Measurements from ENCODE around the gene TMPRSS9.

GRCh38 chr19:2436926-2437325 lies 76.9 kb downstream of the TMPRSS9 start:
- TF ChIP-seq, protein P1, sequence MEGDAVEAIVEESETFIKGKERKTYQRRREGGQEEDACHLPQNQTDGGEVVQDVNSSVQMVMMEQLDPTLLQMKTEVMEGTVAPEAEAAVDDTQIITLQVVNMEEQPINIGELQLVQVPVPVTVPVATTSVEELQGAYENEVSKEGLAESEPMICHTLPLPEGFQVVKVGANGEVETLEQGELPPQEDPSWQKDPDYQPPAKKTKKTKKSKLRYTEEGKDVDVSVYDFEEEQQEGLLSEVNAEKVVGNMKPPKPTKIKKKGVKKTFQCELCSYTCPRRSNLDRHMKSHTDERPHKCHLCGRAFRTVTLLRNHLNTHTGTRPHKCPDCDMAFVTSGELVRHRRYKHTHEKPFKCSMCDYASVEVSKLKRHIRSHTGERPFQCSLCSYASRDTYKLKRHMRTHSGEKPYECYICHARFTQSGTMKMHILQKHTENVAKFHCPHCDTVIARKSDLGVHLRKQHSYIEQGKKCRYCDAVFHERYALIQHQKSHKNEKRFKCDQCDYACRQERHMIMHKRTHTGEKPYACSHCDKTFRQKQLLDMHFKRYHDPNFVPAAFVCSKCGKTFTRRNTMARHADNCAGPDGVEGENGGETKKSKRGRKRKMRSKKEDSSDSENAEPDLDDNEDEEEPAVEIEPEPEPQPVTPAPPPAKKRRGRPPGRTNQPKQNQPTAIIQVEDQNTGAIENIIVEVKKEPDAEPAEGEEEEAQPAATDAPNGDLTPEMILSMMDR (IDR thresholded peaks at IDR 0.05), result no peak
- no peak for TF ChIP-seq POLR2A (IDR thresholded peaks at IDR 0.05)
